Ecto neural progenitor cell (in vitro differentiated cells): ENCODE results near the gene SHANK2.

Experiments used
- DNase-seq: peaks from one replicate; pipeline ENCODE4 v3.0.0-alpha.2; 2018; ENCODE audit warnings: low spot score

The SHANK2 gene

DNA sequence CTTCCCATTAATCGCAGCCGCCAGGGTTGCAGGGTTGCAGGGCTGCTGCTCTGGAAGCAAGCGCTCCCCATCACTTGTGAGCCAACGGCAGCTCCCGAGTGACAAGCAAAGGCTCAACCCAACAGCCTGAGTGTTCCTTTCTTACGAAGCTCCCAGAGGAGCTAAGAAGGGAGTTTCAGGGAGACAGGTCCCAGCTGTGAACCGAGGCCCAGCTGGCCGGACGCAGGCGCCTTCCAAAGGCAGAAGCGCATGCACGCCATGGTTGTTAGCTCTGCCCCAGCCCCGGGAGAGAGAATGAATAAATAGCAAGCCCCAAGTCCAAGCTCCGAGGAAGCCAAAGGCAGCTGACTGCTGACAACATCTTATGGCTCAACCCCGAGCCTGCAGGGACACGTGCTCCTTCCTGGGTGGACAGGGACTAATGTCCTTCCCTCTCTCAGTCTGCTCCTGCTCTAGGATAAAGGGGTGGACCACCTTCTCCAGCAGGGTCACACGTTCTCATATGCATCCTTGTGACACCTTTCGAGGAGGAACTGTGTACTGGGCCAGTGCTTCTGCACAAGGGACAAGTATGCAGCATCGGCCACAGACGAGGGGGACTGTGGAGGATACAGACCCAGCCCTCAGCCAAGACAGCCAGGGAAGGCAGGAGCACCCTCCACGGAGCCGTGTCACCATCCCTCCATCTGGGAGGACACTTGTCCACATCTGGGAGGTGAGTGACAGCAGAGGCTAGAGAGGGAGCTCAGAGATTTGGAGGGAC is 29.9 kb downstream of the SHANK2 start:
- no peak for DNase-seq

DNA sequence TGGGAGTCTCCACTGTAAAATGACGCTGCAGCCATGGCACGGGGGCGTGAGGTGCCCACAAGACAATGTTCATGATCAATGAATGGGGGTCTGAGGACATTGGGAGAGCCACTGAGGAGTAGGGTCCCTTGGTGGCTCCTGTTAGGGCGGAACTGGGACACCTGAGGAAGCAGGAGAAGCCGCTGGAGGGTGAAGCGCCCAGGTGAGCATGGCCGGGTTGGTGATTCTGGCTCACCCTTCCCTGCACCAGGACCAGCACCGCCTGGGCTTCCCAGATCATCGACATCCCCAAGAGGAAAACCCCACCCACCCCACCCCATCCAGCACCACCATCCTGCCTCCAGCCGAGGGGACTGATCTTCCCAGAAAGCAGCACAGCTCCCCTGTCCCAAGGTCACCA is 30.6 kb downstream of the SHANK2 start:
- no peak for DNase-seq

GRCh38 chr11:71221201-71221600 is 31.2 kb downstream of the SHANK2 start:
- no peak for DNase-seq

DNA sequence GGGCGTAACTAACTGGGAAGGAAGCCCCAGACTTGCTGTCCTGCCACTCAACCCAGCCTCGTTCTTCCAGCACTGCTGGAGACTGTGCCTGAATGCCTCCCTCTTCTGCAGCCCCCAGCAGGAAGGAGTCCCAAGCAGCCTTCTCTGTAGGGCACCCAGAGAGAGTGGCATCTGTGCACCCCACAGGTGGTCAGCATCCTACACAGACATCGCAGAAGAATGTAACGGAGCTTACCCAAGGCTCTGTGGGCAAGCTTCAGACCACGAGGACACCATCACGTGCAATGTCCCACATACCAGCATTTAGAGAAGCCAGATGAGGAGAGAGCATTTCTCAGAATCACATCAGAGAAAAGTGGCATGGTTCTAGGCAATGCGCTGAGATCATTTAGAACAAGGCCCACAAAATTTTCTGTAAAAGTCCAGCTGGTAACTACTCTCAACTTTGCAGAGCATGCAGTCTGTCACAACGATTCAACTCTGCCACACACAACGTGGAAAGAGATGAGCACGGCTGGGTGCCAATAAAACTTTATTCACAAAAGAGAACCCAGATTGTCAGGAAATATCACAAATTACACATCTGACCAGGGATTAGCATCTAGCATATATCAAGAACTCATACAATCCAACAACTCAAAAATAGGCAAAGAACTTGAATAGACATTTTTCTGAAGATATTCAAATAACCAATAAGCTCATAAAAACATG is 33.4 kb downstream of the SHANK2 start:
- DNase-seq, result no peak

- no peak for DNase-seq
Observed at GRCh38 chr11:71215425-71215965, 36.9 kb downstream of the SHANK2 start.

DNA sequence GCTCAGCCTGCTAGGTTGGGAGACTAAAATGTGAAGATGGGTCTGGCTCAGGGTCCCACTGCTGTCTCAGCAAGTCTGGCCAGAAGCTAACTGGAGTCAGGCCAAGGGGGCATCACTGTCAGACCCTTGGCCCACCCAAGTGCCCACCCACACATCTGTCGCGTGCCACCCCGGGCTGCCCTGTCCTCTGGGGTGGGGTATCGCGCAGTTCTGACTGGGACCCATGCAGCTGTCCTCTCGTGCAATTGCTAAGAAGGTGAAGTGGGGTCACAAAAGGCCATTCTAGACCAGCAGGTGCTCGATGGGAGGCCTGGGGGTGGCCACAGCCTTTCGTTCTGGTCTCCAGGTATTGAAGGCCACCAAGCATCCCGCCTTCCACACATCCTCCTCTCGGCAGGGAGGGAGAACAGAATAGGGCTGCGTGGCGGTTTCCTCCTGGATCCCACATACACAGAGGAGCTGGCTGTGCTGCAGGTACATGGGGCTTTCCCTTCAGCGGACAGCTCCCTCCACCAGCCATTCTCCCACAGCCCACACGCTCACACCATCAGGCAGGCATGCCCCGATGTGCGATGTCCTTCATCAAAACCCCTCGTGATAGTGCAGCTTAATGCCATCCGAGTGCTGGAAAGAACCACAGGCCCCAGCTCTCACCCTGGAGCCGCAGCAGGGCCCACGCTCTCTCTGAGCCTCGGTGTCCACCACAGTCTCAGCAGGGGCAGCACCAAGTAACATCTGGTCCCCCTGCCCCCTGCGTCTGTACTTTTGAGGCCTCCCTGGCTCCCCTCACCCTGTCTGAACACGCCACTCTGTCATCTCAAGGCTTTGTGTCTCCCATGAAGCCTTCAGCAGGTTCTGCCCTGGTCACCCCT is 37.6 kb downstream of the SHANK2 start:
- DNase-seq, result no peak

- DNase-seq, result no peak
Observed at GRCh38 chr11:71213696-71214552, 38.5 kb downstream of the SHANK2 start.

GRCh38 chr11:71212871-71213559 is 39.4 kb downstream of the SHANK2 start:
- no peak for DNase-seq

DNA sequence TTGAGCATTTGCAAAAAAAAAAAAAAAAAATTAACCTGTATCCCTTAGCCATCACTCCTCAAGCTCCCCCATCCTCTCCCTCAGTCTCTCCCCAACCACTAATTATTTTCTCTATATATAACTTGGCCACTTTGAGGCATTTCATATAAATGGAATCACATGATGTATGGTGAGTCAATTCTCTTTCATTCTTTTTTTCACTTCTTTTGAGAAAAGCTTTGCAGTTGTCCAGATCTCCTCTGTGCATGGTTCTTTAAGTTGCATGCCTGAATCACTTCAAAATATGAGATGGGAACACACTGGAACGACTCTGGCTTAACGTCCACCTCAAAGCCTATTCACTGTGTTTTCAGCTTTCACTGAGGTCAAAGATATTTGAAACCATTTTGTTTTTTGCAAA is 40.7 kb downstream of the SHANK2 start:
- no peak for DNase-seq

DNA sequence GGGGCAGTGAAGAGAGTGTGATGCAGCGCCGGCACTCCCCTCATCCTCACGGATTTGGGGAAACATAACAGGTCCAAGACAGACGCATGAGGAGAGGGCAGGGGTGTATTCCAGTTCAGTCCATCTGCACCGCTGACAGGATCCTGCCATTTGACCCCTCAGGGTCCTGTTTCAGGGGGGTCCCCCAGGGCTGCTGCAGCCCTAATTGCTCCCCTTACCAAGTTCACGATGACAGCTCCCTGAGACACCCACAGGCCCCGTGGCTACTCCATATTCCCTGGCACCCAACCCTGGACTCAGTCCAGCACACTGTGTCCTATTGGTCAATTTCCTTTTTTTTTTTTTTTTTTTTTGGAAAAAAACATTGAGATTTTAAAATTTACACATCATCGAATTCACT is 41.5 kb downstream of the SHANK2 start:
- DNase-seq, result no peak

- DNase-seq, result no peak
Observed at GRCh38 chr11:71209656-71210055, 42.7 kb downstream of the SHANK2 start.

DNA sequence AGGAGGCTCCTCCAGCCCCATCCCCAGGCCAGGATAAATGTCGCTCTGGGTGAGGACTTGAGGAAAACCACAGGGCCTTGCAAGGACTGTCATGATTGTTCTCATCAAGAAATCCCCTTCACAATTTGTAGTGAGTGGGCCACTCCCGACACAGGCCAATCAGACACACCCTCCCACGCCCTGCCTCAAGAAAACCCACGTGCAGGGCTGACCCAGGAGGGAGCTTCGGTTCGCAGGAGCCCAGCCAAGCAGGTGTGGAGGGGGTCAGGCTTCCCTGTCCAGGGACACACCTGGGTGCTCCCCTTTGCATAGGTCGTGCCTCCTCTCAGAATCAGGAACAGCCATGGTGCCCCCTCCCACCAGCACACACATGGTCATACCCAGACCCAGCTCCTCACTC is 43.2 kb downstream of the SHANK2 start:
- no peak for DNase-seq

GRCh38 chr11:71208011-71208774 is 44.2 kb downstream of the SHANK2 start:
- no peak for DNase-seq

GRCh38 chr11:71207563-71207962 is 44.8 kb downstream of the SHANK2 start:
- DNase-seq, result no peak

DNA sequence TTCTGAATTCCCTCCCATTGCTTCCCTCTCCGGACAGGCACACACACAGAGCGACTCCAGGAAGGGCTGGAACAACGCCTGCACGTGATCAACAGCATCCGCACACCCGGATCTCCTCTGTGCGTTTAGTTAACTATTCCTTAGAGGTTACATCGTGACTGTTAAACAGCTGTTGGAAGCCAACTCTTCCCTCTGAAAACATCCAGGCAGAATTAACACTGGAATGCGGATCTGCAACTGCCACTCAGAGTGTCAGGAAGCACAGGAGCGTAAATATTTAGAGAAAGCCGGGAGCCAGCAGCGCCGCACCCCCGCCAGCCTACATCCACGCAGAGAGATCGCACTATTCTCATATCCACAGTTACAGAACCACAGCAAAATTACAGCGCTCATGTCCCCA is 46.2 kb downstream of the SHANK2 start:
- no peak for DNase-seq

- no peak for DNase-seq
Observed at GRCh38 chr11:71204748-71205664, 47.4 kb downstream of the SHANK2 start.

GRCh38 chr11:71204294-71204693 is 48.1 kb downstream of the SHANK2 start:
- no peak for DNase-seq

- DNase-seq, result no peak
Observed at GRCh38 chr11:71203681-71204080, 48.7 kb downstream of the SHANK2 start.

DNA sequence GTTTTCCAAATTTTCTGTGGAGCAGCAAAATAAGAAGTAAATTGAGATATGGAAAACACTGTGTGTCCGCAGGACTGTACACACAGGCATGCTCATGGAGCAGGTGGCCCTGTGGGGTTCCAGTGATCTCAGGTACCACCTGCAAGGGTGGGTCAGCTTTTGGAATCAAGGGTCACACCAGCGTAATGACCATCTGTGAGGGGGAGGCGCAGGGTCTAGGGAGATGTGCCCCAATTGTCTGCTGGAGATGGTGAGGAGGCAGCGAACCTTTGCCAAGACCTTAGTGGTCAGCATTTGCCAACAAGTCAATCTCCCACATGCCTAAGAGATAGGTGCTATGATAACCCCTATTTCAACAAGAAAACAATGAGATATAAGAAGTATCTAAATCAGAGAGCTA is 49.4 kb downstream of the SHANK2 start:
- no peak for DNase-seq
